Astrocyte of the spinal cord (primary cell): ENCODE results near the gene FAM216B.
A peak's percentile ranks its signal among the peaks of the same experiment; 100 is the strongest.

Source experiments
- DNase-seq: peaks from one replicate; pipeline ENCODE4 v3.0.0; 2011; ENCODE audit warnings: low read depth, low spot score
- H3K4me3 ChIP-seq: 2 replicates; pipeline ENCODE4 v1.5.1; 2011; ENCODE audit warnings: low read depth, mild to moderate bottlenecking, low read length, moderate library complexity
- CTCF ChIP-seq: IDR thresholded peaks from 2 replicates; pipeline ENCODE4 v1.5.1; 2012; ENCODE audit warnings: low read depth, mild to moderate bottlenecking, low read length, inconsistent platforms
- in situ Hi-C: cut with HindIII; loops from 2 replicates; pipeline ENCODE4 v1.10.0; 2017; ENCODE audit warnings: low sequenced_read_pairs

The FAM216B gene

GRCh38 chr13:42754801-42755510 is 26.4 kb upstream of the FAM216B start:
- DNase-seq: no peak
- in situ Hi-C loops: no loop called here
- TF ChIP-seq CTCF: no peak
- no peak overlapping the region for H3K4me3 ChIP-seq

GRCh38 chr13:42757678-42758420 is 23.5 kb upstream of the FAM216B start:
- no peak overlapping the region for H3K4me3 ChIP-seq
- no peak for DNase-seq
- in situ Hi-C loops: no loop called here
- TF ChIP-seq CTCF: no peak

- in situ Hi-C loops: no loop called here
- DNase-seq: no peak
- TF ChIP-seq CTCF: no peak
- H3K4me3 ChIP-seq: no peak overlapping the region
These were observed 22.9 kb upstream of the FAM216B start for GRCh38 chr13:42758515-42758914.

- no peak overlapping the region for H3K4me3 ChIP-seq
- in situ Hi-C loops: no loop called here
- TF ChIP-seq CTCF: no peak
- DNase-seq: peak; percentile 60
These were observed 20.4 kb upstream of the FAM216B start for GRCh38 chr13:42760951-42761350.

GRCh38 chr13:42762251-42762650 is 19.1 kb upstream of the FAM216B start:
- no peak for TF ChIP-seq CTCF
- no peak overlapping the region for H3K4me3 ChIP-seq
- peak; percentile 27 for DNase-seq
- in situ Hi-C loops: no loop called here

- DNase-seq: peak; percentile 93
- in situ Hi-C loops: no loop called here
These were observed 18.5 kb upstream of the FAM216B start for GRCh38 chr13:42762917-42763316.

More at GRCh38 chr13:42762917-42763316, 18.5 kb upstream of the FAM216B start:
- no peak overlapping the region for H3K4me3 ChIP-seq
- no peak for TF ChIP-seq CTCF
